ENCODE data around the gene UBE2D1. TPM values are rescaled to one million over a fixed set of nuclear protein-coding genes. Genes with fewer than 3 reads are reported as not detected.

Gene UBE2D1
- total RNA-seq, 1 donor from 2014 or later: 56.0 TPM

DNA sequence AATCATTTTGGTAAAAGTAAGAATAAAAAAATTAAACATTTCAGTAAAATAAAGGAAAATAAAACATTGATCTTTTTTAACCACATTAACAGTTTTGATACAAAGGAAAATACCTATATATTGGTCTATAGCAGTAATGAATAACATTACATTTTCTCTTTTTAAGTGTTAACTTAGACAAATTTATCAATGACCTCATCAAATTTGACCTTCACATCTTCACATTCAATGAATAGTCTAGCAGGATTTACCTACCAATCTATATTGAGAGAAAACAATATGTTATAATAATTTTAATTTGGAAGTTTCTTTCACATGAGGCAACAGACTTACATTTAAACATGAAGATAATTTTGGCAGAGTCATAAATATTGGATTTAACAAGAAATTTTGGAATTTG, 17.9 kb upstream of the UBE2D1 start:
- Histone ChIP-seq H3K9me3 (replicated peaks) (no peaks in the 10 kb centered on the region), H3K4me1 (no peaks in the 10 kb centered on the region), H3K4me3 (no peak overlapping the region), H3K36me3 (no peaks in the 10 kb centered on the region), H3K27me3 (ENCODE audit: low read depth) (no peaks in the 10 kb centered on the region), H3K27ac (replicated peaks) (no peak overlapping the region)
- DNase-seq: no peak
- TF ChIP-seq CTCF (IDR thresholded peaks at IDR 0.05; ENCODE audit: borderline replicate concordance): no peak
- intact Hi-C loops (cut with micrococcal nuclease): no loop called here

- Histone ChIP-seq H3K4me3 (no peak overlapping the region), H3K9me3 (replicated peaks) (no peaks in the 10 kb centered on the region), H3K27me3 (ENCODE audit: low read depth) (no peaks in the 10 kb centered on the region), H3K36me3 (no peaks in the 10 kb centered on the region), H3K4me1 (no peaks in the 10 kb centered on the region), H3K27ac (replicated peaks) (no peak overlapping the region)
- no peak for TF ChIP-seq CTCF (IDR thresholded peaks at IDR 0.05; ENCODE audit: borderline replicate concordance)
- no peak for DNase-seq
- intact Hi-C loops (cut with micrococcal nuclease): no loop called here
Measured at GRCh38 chr10:58318346-58318745, 16.5 kb upstream of the UBE2D1 start.

GRCh38 chr10:58319599-58319998, 15.2 kb upstream of the UBE2D1 start:
- Histone ChIP-seq H3K4me3 (no peak overlapping the region), H3K27ac (replicated peaks) (no peak overlapping the region), H3K27me3 (ENCODE audit: low read depth) (no peaks in the 10 kb centered on the region), H3K36me3 (no peaks in the 10 kb centered on the region), H3K4me1 (no peaks in the 10 kb centered on the region), H3K9me3 (replicated peaks) (no peaks in the 10 kb centered on the region)
- intact Hi-C loops (cut with micrococcal nuclease): no loop called here
- TF ChIP-seq CTCF (IDR thresholded peaks at IDR 0.05; ENCODE audit: borderline replicate concordance): peak; percentile 17
- DNase-seq: no peak

DNA sequence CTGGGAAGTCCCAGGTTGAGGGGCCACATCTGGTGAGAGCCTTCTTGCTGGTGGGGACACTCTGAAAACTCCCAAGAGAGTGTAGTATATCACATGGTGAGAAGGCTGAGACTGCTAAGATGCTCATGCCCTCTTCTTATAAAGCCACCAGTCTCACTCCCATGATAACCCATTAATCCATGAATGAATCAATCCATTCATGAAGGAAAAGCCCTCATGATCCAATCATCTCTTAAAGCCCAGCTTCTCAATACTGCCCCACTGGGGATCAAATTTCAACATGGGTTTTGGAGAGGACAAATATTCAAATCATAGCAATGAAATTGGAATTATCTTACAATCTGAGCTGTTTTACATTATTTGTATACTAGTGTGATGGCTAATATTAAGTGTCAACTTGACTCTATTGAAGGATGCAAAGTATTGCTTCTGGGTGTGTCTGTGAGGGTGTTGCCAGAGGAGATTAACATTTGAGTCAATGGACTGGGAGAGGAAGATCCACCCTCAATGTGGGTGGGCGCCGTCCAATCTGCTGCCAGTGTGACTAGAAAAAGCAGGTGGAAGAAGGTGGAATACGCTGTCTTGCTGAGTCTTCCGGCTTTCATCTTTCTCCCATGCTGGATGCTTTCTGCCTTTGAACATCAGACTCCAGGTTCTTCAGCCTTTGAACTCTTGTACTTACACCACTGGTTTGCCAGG, 14.3 kb upstream of the UBE2D1 start:
- no peaks in the 10 kb centered on the region for H3K4me1 ChIP-seq
- H3K9me3 ChIP-seq (replicated peaks): no peaks in the 10 kb centered on the region
- intact Hi-C loops (cut with micrococcal nuclease): no loop called here
- no peak overlapping the region for H3K27ac ChIP-seq (replicated peaks)
- TF ChIP-seq CTCF (IDR thresholded peaks at IDR 0.05; ENCODE audit: borderline replicate concordance): no peak
- H3K36me3 ChIP-seq: no peaks in the 10 kb centered on the region
- DNase-seq: no peak
- no peaks in the 10 kb centered on the region for H3K27me3 ChIP-seq (ENCODE audit: low read depth)
- H3K4me3 ChIP-seq: no peak overlapping the region

DNA sequence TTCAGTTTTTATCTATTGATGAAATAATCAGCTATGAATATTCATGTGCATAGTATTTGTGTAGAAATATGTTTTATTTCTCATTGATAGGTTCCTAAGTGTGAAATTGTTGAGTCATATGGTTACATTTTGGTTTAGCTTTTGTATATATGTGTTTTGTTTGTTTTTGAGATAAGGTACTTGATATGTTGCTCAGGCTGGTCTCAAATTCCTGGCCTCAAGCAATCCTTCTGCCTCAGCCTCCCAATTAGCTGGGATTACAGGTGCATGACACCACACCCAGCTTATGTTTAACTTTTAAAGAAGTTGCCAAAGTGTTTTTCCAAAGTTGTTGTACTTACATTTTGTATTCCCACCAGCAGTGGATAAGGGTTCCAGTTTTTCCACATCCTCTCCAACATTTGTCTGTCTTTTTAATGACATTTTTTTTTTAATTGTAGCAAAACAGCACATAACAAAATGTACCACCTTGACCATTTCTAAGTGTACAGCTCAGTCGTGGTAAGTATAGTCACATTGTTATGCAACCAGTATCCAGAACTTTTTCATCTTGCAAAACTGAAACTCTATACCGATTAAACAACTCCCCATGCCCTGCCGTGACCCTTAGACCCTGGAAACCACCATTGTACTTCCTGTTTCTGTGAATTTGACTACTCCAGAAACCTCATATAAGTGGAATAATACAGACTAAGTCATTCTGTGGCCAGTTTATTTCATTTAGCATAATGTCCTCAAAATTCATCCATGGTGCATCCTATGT, 12.6 kb upstream of the UBE2D1 start:
- intact Hi-C loops (cut with micrococcal nuclease): no loop called here
- H3K9me3 ChIP-seq (replicated peaks): no peaks in the 10 kb centered on the region
- no peak overlapping the region for H3K4me3 ChIP-seq
- H3K4me1 ChIP-seq: no peaks in the 10 kb centered on the region
- no peak overlapping the region for H3K27ac ChIP-seq (replicated peaks)
- no peaks in the 10 kb centered on the region for H3K36me3 ChIP-seq
- no peak for DNase-seq
- no peak for TF ChIP-seq CTCF (IDR thresholded peaks at IDR 0.05; ENCODE audit: borderline replicate concordance)
- H3K27me3 ChIP-seq (ENCODE audit: low read depth): peaks cover 4% of the 10 kb centered on the region
